ENCODE measurements around the gene TRIM67. TPM values are rescaled to one million over a fixed set of nuclear protein-coding genes. Genes with fewer than 3 reads are reported as not detected.

The TRIM67 gene
- total and polyA plus RNA-seq, 4 donors = under 0.01 to 0.09 TPM; not detected in 2

GRCh38 chr1:231162297-231162969 lies 575 bp downstream of the TRIM67 start:
- no peak overlapping the region for H3K9ac ChIP-seq (ENCODE audit: insufficient read depth in 1 of 2, low read length in 2 of 2)
- ATAC-seq (ENCODE audit: insufficient read depth, low FRiP score) (peak; percentile 79), DNase-seq (peak; percentile 47 to 62 (median 57))
- peaks cover 0 to 8% (median 0%) of the 10 kb centered on the region in 4 donors for H3K9me3 ChIP-seq (ENCODE audit: control insufficient read depth in 4 of 4, insufficient read depth in 3 of 4, low read length in 3 of 4)
- no peak overlapping the region for H3K27ac ChIP-seq (ENCODE audit: low read depth in 1 of 2, low read length in 1 of 2)
- H3K4me1 ChIP-seq (ENCODE audit: control insufficient read depth in 5 of 5, insufficient read depth in 5 of 5, low read length in 5 of 5) = peaks cover 0 to 34% (median 8%) of the 10 kb centered on the region in 5 donors
- TF ChIP-seq CTCF (IDR thresholded peaks at IDR 0.05; ENCODE audit: control extremely low read depth, extremely low read depth) = no peak
- no peaks in the 10 kb centered on the region for H3K36me3 ChIP-seq (ENCODE audit: control insufficient read depth in 4 of 4, insufficient read depth in 4 of 4, low read length in 4 of 4)
- WGBS, 2 donors = 1 to 2% methylated on average over 48 to 71 of the region's 71 CpGs
- H3K27me3 ChIP-seq (ENCODE audit: control insufficient read depth in 3 of 3, insufficient read depth in 3 of 3, low read length in 2 of 3) = peaks cover 9 to 55% (median 15%) of the 10 kb centered on the region in 3 donors
- no peak overlapping the region for H3K4me3 ChIP-seq

- peaks cover 9 to 58% (median 15%) of the 10 kb centered on the region in 3 donors for H3K27me3 ChIP-seq (ENCODE audit: control insufficient read depth in 3 of 3, insufficient read depth in 3 of 3, low read length in 2 of 3)
- peaks cover 0 to 28% (median 8%) of the 10 kb centered on the region in 5 donors for H3K4me1 ChIP-seq (ENCODE audit: control insufficient read depth in 5 of 5, insufficient read depth in 5 of 5, low read length in 5 of 5)
- H3K9me3 ChIP-seq (ENCODE audit: control insufficient read depth in 4 of 4, insufficient read depth in 3 of 4, low read length in 3 of 4) = peaks cover 0 to 8% (median 0%) of the 10 kb centered on the region in 4 donors
- ATAC-seq (ENCODE audit: insufficient read depth, low FRiP score) (no peak), DNase-seq (peak in 1 of 3 donors; percentile 14)
- no peaks in the 10 kb centered on the region for H3K36me3 ChIP-seq (ENCODE audit: control insufficient read depth in 4 of 4, insufficient read depth in 4 of 4, low read length in 4 of 4)
- 9 to 11% methylated on average over 78 to 97 of the region's 97 CpGs for WGBS, 2 donors
- H3K27ac ChIP-seq (ENCODE audit: low read depth in 1 of 2, low read length in 1 of 2) = no peak overlapping the region
- H3K9ac ChIP-seq (ENCODE audit: insufficient read depth in 1 of 2, low read length in 2 of 2) = no peak overlapping the region
- TF ChIP-seq CTCF (IDR thresholded peaks at IDR 0.05; ENCODE audit: control extremely low read depth, extremely low read depth) = no peak
- H3K4me3 ChIP-seq = no peak overlapping the region
Observed at GRCh38 chr1:231162970-231163829, 1.3 kb downstream of the TRIM67 start.

GRCh38 chr1:231163830-231164427 lies 2.1 kb downstream of the TRIM67 start:
- peaks cover 9 to 58% (median 15%) of the 10 kb centered on the region in 3 donors for H3K27me3 ChIP-seq (ENCODE audit: control insufficient read depth in 3 of 3, insufficient read depth in 3 of 3, low read length in 2 of 3)

More at GRCh38 chr1:231163830-231164427, 2.1 kb downstream of the TRIM67 start:
- no peak for TF ChIP-seq CTCF (IDR thresholded peaks at IDR 0.05; ENCODE audit: control extremely low read depth, extremely low read depth)
- no peak overlapping the region for H3K9ac ChIP-seq (ENCODE audit: insufficient read depth in 1 of 2, low read length in 2 of 2)
- peaks cover 0 to 8% (median 0%) of the 10 kb centered on the region in 4 donors for H3K9me3 ChIP-seq (ENCODE audit: control insufficient read depth in 4 of 4, insufficient read depth in 3 of 4, low read length in 3 of 4)
- H3K4me3 ChIP-seq = no peak overlapping the region
- DNase-seq = no peak
- no peaks in the 10 kb centered on the region for H3K36me3 ChIP-seq (ENCODE audit: control insufficient read depth in 4 of 4, insufficient read depth in 4 of 4, low read length in 4 of 4)
- no peak overlapping the region for H3K27ac ChIP-seq (ENCODE audit: low read depth in 1 of 2, low read length in 1 of 2)
- WGBS, 2 donors = 25 to 27% methylated on average over 23 of the region's 23 CpGs
- peaks cover 0 to 28% (median 8%) of the 10 kb centered on the region in 5 donors for H3K4me1 ChIP-seq (ENCODE audit: control insufficient read depth in 5 of 5, insufficient read depth in 5 of 5, low read length in 5 of 5)
- ATAC-seq (ENCODE audit: insufficient read depth, low FRiP score) = no peak

Data from lung (tissue), 12 donors.